ENCODE data around the gene ZBTB4.
"Not testable (repeated sequence)": the region's sequence is repeated elsewhere in the genome, so short reads cannot be mapped to it uniquely, and the experiment has no call there.

The ZBTB4 gene

DNA sequence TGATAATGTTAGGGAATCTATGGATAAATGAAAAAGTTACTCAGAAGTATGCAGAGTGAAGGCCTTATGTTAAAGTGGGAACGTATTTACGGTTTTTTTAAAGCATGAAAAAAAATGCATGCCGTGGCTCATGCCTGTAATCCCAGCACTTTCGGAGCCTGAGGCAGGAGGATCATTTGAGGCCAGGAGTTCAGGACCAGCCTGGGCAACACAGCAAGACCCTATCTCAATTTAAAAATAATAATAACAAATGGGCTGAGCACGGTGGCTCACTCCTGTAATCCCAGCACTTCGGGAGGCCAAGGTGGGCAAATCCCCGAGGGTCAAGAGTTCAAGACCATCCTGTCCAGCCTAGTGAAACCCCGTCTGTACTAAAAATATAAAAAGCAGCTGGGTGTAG is 10.7 kb upstream of the ZBTB4 start:
- no peak for DNase-seq

DNA sequence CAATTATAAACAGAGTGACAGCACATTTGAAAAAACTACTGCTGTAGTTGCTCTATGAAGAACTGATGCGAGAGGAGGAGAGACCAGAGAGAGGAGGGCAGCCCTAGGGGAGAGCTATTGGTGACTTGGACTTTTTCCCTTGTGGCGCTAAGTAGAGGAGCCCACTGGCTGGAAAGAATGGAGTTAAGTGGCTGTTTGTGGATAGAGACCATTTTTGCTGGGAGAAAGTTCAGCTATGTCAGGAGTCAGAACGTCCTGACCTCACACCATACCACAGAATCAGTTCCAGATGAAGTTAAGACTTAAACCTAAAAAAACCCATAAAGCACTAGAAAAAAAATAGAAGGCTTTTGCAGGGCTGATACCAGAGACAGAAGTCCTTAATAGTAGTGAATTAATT is 6.8 kb upstream of the ZBTB4 start:
- DNase-seq, result no peak

DNA sequence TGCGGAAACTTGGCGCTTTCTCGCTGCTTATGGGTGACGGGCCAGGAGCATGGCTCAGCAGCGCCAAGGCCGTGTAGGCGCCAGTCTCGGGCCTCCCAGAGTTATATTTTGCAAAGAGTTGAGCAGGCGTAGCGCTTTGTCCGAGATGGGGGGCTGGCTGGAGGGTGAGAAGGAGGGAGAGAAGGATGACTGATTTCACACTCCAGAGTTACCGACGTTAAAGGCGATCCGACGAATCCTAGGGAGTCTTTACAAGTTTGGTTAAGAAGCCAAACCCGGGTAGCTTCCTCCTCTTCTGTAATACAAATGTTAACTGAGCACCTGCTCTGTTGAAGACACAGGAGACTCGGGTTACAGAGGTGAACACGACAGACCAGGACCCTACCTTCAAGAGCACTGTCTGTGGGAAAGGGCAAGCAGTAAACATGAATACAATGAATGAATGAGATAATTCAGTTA is 5.5 kb upstream of the ZBTB4 start:
- DNase-seq, result no peak

DNA sequence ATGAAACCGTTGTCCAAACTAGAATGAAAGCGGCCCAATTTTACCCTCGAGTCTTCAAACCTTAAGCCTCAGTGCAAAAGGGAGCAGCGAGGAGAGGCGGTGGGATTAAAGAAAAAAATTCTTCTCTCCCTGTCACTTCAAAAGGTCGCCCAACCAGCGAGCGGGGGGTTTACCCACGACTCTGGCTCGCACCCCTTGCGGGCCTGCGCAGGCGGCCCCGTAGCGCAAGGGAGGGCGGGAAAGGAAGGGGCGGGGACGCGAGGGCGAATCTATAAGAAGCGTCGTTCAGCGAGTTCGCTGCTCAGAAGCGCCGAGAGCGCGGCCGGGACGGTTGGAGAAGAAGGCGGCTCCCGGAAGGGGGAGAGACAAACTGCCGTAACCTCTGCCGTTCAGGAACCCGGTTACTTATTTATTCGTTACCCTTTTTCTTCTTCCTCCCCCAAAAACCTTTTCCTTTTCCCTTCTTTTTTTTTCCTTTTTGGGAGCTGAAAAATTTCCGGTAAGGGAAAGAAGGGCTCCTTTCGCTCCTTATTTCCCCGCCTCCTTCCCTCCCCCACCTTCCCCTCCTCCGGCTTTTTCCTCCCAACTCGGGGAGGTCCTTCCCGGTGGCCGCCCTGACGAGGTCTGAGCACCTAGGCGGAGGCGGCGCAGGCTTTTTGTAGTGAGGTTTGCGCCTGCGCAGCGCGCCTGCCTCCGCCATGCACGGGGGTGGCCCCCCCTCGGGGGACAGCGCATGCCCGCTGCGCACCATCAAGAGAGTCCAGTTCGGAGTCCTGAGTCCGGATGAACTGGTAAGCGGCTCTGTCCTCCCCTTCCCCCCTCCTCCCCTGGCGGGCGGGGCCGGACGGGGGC is 4.9 kb upstream of the ZBTB4 start, which contains the start of gene POLR2A:
TSS of gene POLR2A (plus strand) at position 300 of the 852 bp plus-strand sequence.
- DNase-seq, result peak; percentile 90 to 96

DNA sequence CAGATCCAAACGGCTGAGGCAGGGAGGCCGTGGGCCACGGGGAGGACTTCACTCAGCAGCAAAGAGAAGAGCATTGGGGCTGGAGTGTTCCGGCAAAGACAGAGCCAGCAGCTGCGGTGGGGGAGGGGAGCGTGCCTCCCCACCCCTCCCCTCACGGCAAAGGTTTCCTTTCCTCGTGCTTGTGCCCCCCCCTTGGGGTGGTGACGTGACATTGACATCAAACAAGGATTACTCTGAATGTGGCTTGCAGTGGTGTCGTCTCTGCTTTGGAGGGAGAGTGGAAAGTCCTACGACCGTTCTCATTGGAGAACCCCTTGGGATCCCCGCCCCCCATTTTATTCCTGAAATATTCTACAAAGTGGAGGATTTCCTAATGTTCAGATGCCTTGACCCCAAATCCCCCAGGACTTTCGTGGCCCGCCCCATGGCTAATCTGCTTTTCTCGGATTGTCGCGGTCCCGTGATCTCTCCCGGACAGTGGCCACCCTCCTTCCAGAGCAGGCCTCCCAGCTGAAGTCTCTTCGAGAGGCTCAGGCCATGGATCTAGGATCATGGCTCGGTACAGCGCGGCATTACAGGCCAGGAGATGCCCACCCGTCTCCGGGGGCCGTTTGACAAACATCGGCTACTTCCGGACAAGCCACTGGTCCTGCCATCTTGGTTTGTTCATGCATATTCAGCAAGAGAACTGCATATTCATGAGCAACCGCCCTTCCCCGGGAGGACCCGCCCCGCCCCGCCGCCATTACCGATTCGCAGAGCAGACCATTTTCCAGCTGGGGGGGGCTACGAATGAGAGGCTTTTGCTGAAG is 4.0 kb upstream of the ZBTB4 start:
- DNase-seq, result peak; percentile 85 to 91

DNA sequence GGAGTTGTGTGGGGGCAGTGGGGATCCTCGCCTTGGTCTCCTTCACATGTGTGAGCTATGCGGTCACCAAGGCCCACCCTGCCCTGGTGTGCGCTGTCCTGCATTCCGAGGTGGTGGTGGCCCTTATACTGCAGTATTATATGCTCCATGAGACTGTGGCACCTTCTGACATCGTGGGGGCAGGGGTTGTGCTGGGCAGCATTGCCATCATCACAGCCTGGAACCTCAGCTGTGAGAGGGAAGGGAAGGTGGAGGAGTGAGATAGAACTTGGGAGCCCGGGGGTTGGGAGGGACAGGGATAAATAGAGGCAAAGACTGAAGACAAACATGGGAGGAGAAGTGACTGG is 3.3 kb upstream of the ZBTB4 start:
- DNase-seq, result not testable (repeated sequence)

DNA sequence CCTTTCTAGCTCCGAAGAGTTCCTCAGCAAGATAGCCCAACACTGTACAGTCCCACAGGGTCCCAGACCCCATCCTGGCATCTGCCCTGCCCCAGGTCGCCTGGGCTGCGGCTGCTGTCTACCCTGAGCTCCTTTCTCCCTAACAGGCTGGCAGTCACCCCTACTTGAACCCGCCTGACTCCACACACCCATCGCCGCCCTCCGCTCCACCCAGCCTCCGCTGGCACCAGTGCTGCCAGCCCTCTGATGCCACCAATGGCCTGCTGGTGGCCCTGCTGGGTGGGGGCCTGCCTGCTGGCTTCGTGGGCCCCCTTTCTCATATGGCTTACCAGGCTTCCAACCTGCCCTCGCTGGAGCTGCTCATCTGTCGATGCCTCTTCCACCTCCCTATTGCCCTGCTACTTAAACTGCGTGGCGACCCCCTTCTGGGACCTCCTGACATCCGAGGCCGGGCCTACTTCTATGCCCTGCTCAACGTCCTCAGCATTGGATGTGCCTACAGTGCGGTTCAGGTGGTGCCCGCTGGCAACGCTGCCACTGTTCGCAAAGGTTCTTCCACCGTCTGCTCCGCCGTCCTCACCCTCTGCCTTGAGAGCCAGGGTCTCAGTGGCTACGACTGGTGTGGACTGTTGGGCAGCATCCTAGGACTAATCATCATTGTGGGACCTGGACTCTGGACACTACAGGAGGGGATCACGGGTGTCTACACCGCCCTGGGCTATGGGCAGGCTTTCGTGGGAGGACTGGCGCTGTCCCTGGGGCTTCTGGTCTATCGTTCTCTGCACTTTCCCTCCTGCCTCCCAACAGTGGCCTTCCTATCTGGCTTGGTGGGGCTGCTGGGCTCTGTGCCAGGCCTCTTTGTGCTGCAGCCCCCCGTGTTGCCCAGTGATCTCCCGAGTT is 2.7 kb upstream of the ZBTB4 start:
- not testable (repeated sequence) for DNase-seq

DNA sequence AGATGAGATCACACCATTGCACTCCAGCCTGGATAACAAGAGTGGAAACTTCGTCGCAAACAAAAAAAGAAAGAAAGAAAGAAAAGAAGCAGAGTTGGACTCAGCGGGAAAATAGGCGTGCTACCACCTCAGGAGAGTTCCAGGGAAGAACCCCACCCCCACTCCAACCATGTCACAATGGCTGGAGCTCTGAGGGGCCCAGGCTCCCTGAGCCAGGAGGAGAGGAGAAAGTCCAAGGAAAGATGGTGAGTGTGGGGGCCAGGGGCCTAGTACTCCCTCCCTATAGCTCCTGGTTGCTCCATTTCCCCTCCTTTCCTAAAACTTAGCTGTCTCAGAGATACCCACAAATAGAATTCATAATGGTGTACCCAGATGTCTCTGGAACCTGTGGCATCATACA is 1.8 kb upstream of the ZBTB4 start, which contains the start of gene SLC35G6:
TSS of gene SLC35G6 (plus strand) at position 172 of the 400 bp plus-strand sequence. CDS start at position 243, 71 bp downstream.
- not testable (repeated sequence) for DNase-seq

DNA sequence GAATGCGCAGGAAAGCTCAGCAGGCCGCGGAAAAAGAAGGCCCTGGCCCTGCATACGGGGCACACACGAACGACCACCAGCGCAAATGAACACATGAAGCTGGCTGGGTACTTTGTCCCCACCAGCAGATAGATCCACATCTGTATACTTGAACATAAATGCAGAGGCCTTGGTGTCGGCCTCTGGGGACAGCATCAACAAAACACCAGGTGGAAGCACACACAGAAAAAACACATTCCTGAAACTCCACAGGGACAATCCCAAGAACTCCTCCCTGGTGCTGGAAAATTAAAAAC is 606 bp upstream of the ZBTB4 start:
- no peak for DNase-seq

DNA sequence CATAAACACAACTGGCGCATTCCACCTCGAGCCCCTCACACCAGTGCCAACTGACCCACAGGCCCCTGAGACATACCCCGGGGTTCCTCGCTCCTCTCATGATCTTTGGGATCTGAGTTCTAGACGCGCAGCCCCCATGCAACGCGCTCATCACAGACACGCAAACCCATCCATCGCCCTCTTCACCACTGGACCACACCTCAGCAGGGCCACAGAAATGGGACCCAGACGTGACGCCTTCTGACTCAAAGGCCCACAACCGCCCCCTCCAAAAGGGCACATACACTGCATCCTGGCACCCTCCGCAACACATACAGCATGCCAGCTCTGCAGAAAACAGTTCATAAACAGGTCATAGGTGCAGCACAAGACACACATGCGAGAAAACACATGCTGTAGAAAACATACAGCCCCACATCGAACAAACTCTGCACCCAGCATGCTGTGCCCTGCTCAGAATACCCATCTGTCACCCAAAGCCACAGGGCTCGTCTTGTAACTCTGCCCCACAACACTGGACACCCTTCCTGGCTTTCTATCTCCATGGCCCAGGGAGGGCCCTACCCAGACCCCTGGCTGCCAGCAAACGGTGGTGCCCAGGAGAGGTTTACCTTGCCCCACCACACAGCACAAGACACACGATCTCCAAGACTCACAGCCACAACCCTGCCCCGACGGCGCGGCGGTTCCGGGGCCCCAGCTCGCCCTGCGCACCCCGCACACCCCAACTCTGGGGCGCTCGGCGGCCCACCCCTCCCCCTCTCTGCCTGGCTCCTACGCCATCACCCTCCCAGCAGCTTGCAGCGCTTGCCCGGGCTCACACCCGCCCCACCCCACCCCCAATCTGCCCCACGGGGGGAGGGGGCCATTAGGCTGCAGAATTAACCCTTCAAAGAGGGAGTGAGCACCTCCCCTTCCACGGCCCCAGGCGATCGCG is 887 bp downstream of the ZBTB4 start:
- no peak for DNase-seq

DNA sequence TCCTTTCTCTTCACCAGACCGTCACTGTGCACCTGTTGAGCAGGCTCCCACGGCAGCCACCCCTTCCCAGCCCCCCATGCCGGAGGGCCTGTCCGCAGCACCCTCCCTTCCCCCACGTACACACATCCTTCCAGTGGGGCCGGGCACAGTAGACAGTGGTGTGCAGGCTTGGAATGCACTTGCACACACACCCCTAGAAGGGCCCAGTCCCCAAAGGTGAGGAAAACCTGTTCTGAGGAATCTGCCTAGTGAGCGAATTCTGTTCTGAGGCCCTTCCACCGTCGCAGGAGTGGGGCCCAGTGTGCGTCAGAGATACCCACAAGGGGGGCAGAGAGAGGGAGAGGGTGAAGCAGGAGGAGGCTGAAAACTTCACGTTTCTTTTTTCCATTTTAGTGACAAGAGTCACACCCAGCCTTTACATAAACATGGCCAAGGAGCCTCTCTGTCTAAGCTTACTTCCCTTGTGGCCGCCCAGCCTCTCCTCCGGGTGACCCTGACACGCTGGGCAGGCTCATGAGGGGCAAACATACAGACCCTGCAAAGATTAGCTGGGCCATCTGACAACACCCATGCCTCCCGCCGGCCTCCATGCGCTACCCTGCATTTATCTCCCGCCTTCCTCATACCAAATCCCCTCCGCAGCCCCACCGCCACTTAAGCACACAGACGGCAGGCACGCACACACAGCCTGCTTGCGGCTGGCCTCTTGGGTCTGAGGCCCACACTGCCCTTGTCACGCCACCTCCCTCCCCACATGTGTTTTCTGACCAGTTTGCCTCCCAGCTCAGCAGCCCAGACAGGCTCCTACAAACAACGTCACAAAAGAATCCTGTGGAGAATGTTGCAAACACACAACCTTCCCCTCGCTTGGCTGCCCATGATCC is 1.8 kb downstream of the ZBTB4 start:
- DNase-seq, result no peak

DNA sequence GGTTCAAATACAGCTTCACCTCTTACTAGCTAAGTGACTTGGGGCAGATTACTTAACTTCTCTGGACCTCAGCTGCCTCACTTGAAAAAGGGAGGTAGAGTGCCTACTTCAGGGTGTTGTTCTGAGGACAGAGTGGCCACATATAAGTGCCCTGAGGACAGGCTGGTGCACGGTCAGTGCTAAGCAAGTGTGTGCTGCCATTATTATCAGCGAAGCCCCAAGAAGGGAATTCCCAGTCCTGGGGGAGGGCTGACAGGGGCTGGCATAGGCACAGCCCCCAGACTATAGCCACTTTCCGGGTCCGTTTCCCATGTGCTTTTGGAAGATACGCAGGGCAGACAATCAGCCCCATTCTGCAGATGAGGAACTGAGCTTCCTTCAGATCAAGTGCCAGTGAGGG is 2.5 kb downstream of the ZBTB4 start:
- DNase-seq, result no peak

DNA sequence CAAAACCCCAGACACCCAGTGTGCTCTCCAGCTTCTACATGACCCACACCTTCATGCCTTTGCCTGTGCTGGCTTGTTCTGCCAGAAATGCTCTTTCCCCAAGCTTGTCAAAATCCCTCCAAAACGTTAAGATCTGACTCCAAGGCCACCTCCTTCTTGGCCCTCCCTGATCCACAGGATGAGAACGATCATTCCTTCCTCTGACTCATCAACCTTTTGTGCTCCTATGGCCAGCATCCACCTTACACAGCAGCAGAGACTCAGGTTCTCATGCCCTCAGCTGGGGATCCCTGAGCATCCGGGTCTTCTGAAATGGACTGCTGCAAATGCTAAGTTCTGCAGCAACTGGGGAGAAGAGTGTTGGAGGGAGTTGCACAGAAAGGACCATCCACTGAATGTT is 2.9 kb downstream of the ZBTB4 start:
- no peak for DNase-seq

DNA sequence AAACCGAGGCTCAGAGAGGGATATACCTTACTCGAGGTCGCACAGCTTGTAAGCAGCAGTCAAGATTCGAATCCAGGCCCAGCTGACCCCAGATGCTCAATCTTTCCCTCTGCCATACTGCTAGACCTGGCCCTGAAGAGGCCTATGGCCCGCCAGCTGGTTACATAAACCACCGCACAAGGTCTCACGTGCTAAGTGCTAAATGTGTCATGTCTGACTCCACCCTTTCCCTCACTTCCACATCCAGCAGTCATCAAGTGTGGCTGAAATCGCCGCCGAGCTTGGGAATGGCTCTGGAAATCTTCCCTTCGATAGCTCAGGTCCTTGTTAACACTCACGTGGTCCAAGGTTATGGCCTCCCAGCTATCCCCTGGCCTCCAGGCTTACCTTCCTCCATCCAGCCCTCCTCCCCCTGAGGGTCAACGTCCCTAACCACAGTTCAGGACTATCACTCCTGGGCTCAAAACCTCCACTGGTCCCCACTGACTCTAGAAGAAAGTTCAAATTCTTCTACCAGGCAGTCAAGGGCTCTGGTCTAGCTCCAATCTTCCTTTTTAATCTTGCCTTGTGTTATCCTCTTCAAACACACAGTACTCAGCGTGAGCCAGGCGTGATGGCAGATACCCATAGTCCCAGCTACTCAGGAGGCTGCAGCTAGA is 3.5 kb downstream of the ZBTB4 start:
- no peak for DNase-seq

DNA sequence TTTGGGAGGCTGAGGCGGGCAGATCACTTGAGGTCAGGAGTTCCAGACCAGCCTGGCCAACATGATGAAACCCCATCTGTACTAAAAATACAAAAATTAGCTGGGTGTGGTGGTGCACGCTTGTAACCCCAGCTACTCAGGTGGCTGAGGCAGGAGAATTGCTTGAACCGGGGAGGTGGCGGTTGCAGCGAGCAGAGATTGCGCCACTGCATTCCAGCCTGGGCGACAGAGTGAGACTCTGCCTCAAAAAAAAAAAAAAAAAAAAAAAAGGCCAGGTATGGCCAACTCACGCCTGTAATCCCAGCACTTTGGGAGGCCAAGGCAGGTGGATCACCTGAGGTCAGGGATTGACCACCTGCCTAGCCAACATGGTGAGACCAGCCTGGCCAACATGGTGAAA is 4.7 kb downstream of the ZBTB4 start:
- not testable (repeated sequence) for DNase-seq

DNA sequence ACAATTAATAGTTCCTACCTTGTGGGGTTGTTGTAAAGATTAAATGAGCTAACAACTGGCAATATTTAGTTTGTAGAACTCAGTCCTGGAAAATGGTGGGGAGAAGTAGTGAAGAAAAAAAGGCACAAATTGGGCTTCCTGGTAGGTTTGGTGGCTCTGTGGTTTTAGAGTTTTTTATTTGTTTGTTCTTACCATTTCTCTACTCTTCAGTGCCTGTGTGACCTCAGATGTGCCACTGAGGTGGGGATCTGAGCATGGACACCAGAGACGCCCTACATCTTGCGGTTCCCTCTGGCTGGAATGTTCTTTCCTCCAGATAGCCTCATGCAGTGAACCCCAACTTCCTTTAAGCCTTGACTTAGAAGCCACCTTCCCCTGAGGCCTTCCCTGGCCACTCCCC is 7.7 kb downstream of the ZBTB4 start:
- no peak for DNase-seq

DNA sequence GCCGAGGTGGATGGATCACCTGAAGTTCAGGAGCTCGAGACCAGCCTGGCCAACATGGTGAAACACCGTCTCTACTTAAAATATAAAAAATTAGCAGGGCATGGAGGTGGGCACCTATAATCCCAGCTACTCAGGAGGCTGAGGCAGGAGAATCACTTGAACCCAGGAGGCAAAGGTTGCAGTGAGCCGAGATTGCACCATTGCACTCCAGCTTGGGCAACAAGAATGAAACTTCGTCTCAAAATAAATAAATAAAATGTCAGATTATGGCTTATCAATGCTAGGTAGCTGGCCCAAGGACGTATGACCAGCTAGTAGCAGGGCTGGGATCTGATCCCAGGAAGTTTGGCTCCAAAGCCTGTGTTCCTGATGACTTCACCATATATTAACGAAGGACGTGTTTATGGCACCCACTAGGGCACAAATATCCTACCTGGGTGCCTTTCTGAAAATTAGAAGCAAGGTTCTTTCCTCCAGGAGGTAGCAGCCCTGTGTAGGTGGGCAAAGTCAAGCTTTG is 8.9 kb downstream of the ZBTB4 start:
- DNase-seq, result not testable (repeated sequence)

DNA sequence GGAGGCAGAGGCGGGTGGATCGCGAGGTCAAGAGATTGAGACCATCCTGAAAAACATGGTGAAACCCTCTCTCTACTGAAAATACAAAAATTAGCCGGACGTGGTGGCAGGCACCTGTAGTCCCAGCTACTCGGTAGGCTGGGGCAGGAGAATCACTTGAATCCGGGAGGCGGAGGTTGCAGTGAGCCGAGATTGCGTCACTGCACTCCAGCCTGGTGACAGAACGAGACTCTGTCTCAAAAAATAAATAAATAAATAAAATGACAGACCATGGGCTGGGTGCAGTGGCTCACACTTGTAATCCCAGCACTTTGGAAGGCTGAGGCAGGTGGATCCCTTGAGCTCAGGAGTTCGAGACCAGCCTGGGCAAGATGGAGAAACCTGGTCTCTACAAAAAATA is 9.6 kb downstream of the ZBTB4 start:
- DNase-seq, result not testable (repeated sequence)

DNA sequence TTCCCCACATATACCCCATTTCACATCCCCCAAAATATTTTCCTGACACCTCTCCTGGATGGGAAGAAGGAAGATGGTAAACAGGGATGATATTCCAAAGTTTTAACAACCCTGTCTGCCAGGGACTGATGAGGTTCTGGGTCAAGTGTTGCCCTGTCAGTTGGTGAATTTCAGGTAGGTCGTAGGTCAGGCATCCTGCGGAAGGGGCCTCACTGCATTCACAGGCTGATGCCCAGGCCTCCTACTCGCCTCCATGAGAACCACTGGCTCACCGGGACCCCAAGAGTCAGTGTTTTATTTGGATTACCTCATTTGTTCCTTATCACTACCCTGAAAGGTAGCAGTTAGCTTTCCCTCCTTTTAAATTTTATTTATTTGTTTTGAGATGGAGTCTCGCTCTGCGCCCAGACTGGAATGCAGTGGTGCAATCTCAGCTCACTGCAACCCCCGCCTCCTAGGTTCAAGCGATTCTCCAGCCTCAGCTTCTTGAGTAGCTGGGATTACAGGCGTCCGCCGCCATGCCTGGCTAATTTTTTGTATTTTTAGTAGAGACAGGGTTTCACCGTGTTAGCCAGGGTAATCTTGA is 10.5 kb downstream of the ZBTB4 start:
- no peak for DNase-seq

DNA sequence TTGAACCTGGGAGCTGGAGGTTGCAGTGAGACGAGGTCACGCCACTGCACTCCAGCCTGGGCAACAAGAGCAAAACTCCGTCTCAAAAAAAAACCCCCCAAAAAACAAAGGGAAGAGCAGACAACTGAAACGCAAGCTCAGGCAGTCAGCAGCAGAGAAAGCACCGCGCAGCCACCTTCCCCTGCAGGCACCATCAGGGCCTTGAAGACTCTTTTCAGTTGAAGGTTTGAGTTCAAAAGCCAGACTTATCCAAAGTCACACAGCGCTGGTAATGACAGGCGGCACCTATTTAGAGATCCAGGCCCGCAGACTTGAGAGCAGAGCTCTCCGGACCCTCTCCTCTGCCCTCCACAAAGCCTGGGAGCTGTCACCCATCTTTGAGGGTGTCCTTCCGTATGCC is 11.1 kb downstream of the ZBTB4 start:
- DNase-seq, result no peak

Measured in NCI-H1930 (cell line).